Muscle layer of duodenum (tissue), 2 donors: Measurements from ENCODE around the gene OR51B2.

ENCODE experiments used
- H3K27ac ChIP-seq: one replicate; pipeline ENCODE4 v1.7.0; 2013; ENCODE audit warnings: mild to moderate bottlenecking, low read length
- H3K27me3 ChIP-seq: one replicate; pipeline ENCODE4 v1.7.0; 2013; ENCODE audit warnings: low read depth, mild to moderate bottlenecking, control low read depth, low read length
- H3K36me3 ChIP-seq, 2 donors: one replicate each; pipeline ENCODE4 v1.7.0; 2013; ENCODE audit warnings: low read length in 2 of 2, control low read depth in 1 of 2, mild to moderate bottlenecking in 1 of 2; ENCODE audit not compliant: insufficient read depth in 2 of 2, control insufficient read depth in 1 of 2
- H3K4me1 ChIP-seq, 2 donors: one replicate each; pipeline ENCODE4 v1.7.0; 2013; ENCODE audit warnings: low read length in 2 of 2, mild to moderate bottlenecking in 2 of 2, control low read depth in 1 of 2, moderate library complexity in 1 of 2; ENCODE audit not compliant: insufficient read depth in 2 of 2, control insufficient read depth in 1 of 2
- H3K4me3 ChIP-seq, 2 donors: one replicate each; pipeline ENCODE4 v1.7.0; 2013; ENCODE audit warnings: low read length in 2 of 2, low read depth in 1 of 2, mild to moderate bottlenecking in 1 of 2
- H3K9me3 ChIP-seq, 2 donors: one replicate each; pipeline ENCODE4 v1.7.0; 2013; ENCODE audit warnings: low read length in 2 of 2, control low read depth in 1 of 2, mild to moderate bottlenecking in 1 of 2; ENCODE audit not compliant: control insufficient read depth in 1 of 2
- donor health status: healthy.

OR51B2 gene

GRCh38 chr11:5289696-5290095 is 34.4 kb downstream of the OR51B2 start:
- Histone ChIP-seq H3K4me3 (no peak overlapping the region), H3K9me3 (no peaks in the 10 kb centered on the region), H3K36me3 (no peaks in the 10 kb centered on the region), H3K4me1 (no peaks in the 10 kb centered on the region), H3K27me3 (no peaks in the 10 kb centered on the region), H3K27ac (no peak overlapping the region)

GRCh38 chr11:5288906-5289550 is 35.1 kb downstream of the OR51B2 start:
- Histone ChIP-seq H3K36me3 (no peaks in the 10 kb centered on the region), H3K27ac (no peak overlapping the region), H3K9me3 (no peaks in the 10 kb centered on the region), H3K27me3 (no peaks in the 10 kb centered on the region), H3K4me1 (no peaks in the 10 kb centered on the region), H3K4me3 (no peak overlapping the region)

DNA sequence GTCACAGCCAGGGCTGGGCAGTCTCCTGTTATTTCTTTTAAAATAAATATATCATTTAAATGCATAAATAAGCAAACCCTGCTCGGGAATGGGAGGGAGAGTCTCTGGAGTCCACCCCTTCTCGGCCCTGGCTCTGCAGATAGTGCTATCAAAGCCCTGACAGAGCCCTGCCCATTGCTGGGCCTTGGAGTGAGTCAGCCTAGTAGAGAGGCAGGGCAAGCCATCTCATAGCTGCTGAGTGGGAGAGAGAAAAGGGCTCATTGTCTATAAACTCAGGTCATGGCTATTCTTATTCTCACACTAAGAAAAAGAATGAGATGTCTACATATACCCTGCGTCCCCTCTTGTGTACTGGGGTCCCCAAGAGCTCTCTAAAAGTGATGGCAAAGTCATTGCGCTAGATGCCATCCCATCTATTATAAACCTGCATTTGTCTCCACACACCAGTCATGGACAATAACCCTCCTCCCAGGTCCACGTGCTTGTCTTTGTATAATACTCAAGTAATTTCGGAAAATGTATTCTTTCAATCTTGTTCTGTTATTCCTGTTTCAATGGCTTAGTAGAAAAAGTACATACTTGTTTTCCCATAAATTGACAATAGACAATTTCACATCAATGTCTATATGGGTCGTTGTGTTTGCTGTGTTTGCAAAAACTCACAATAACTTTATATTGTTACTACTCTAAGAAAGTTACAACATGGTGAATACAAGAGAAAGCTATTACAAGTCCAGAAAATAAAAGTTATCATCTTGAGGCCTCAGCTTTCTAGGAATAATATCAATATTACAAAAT is 35.8 kb downstream of the OR51B2 start:
- no peak overlapping the region for H3K27ac ChIP-seq
- H3K4me1 ChIP-seq = no peaks in the 10 kb centered on the region
- no peak overlapping the region for H3K4me3 ChIP-seq
- H3K9me3 ChIP-seq = no peaks in the 10 kb centered on the region
- H3K36me3 ChIP-seq = no peaks in the 10 kb centered on the region
- H3K27me3 ChIP-seq = no peaks in the 10 kb centered on the region

DNA sequence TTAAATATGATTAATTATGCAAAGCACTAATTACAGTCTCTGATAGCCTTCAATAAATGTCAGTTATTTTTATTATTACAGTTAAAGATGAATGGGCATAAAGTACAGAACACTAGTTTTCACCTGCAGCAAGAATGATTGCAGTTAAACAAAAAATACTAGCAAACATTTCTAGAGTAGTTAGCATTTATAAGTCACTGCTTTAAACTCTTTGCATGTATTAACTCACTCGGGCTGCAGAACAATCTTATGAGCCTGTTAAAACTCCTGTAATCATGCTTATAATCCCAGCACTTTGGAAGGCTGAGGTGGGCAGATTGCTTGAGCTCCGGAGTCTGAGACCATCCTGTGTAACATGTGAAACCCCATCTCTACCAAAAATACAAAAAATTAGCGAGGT is 37.2 kb downstream of the OR51B2 start:
- Histone ChIP-seq H3K27me3 (no peaks in the 10 kb centered on the region), H3K4me1 (no peaks in the 10 kb centered on the region), H3K36me3 (no peaks in the 10 kb centered on the region), H3K9me3 (no peaks in the 10 kb centered on the region), H3K27ac (no peak overlapping the region), H3K4me3 (no peak overlapping the region)

GRCh38 chr11:5286351-5286750 is 37.7 kb downstream of the OR51B2 start:
- no peaks in the 10 kb centered on the region for H3K27me3 ChIP-seq
- no peak overlapping the region for H3K4me3 ChIP-seq
- H3K9me3 ChIP-seq = no peaks in the 10 kb centered on the region
- no peaks in the 10 kb centered on the region for H3K36me3 ChIP-seq
- H3K4me1 ChIP-seq = no peaks in the 10 kb centered on the region
- H3K27ac ChIP-seq = no peak overlapping the region

GRCh38 chr11:5285703-5286340 is 38.3 kb downstream of the OR51B2 start:
- H3K4me3 ChIP-seq = no peak overlapping the region
- H3K36me3 ChIP-seq = no peaks in the 10 kb centered on the region
- no peaks in the 10 kb centered on the region for H3K27me3 ChIP-seq
- no peaks in the 10 kb centered on the region for H3K9me3 ChIP-seq
- H3K27ac ChIP-seq = no peak overlapping the region
- no peaks in the 10 kb centered on the region for H3K4me1 ChIP-seq

GRCh38 chr11:5284637-5285036 is 39.5 kb downstream of the OR51B2 start:
- H3K27me3 ChIP-seq = no peaks in the 10 kb centered on the region
- H3K4me3 ChIP-seq = no peak overlapping the region
- no peaks in the 10 kb centered on the region for H3K4me1 ChIP-seq
- no peaks in the 10 kb centered on the region for H3K36me3 ChIP-seq
- H3K9me3 ChIP-seq = no peaks in the 10 kb centered on the region
- H3K27ac ChIP-seq = no peak overlapping the region

GRCh38 chr11:5283882-5284281 is 40.2 kb downstream of the OR51B2 start:
- no peaks in the 10 kb centered on the region for H3K36me3 ChIP-seq
- no peaks in the 10 kb centered on the region for H3K27me3 ChIP-seq
- H3K27ac ChIP-seq = no peak overlapping the region
- H3K9me3 ChIP-seq = no peaks in the 10 kb centered on the region
- no peak overlapping the region for H3K4me3 ChIP-seq
- H3K4me1 ChIP-seq = no peaks in the 10 kb centered on the region

DNA sequence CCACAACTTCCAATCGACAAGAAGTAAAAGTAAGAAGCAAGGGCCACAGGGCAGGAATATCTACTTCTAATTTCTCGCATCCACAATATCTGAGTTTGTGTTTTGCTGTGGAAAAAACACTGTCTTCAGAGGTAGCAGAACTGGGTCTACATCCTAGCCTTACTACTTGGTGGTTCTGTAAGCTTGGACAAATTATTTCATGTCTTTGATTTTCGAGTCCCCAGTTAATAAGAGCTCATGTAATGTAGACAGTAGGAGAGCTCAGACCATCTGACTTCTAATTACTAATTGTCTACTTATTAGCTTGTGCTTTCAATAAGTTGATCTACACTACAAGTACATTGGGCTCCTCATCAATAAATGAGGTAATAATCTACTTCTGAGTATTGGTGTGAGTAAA is 41.0 kb downstream of the OR51B2 start:
- Histone ChIP-seq H3K4me1 (no peaks in the 10 kb centered on the region), H3K36me3 (no peaks in the 10 kb centered on the region), H3K27me3 (no peaks in the 10 kb centered on the region), H3K9me3 (no peaks in the 10 kb centered on the region), H3K4me3 (no peak overlapping the region), H3K27ac (no peak overlapping the region)

DNA sequence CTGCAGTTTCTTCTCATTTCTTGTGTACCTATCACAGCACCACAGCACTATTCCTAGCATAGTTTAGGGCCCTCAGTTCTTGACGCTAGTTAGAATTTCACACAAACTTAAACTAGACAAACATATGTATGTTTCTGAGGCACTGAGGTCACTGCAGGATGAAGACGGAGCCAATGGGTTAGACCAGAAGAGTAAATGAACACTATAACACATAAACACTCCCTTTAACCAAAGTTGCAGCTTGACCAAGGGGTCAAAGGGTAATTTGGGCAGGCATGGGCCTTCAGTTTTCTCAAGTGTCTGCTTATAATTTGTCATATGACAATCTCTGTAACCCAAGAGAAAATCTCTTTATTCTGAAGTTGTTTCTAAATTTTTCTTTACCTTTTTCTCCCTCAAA is 41.5 kb downstream of the OR51B2 start:
- H3K27me3 ChIP-seq = no peaks in the 10 kb centered on the region
- H3K36me3 ChIP-seq = no peaks in the 10 kb centered on the region
- no peaks in the 10 kb centered on the region for H3K9me3 ChIP-seq
- H3K4me1 ChIP-seq = no peaks in the 10 kb centered on the region
- H3K4me3 ChIP-seq = no peak overlapping the region
- no peak overlapping the region for H3K27ac ChIP-seq

- Histone ChIP-seq H3K27ac (no peak overlapping the region), H3K27me3 (no peaks in the 10 kb centered on the region)
Observed at GRCh38 chr11:5281596-5281995, 42.5 kb downstream of the OR51B2 start.

More at GRCh38 chr11:5281596-5281995, 42.5 kb downstream of the OR51B2 start:
- no peaks in the 10 kb centered on the region for H3K9me3 ChIP-seq
- no peak overlapping the region for H3K4me3 ChIP-seq
- H3K36me3 ChIP-seq = no peaks in the 10 kb centered on the region
- no peaks in the 10 kb centered on the region for H3K4me1 ChIP-seq
